ENCODE measurements around the gene PAPSS2. TPM values are rescaled to one million over a fixed set of nuclear protein-coding genes. Genes with fewer than 3 reads are reported as not detected.

The PAPSS2 gene
- 33.9 and 218 TPM in 2 replicates for total RNA-seq

DNA sequence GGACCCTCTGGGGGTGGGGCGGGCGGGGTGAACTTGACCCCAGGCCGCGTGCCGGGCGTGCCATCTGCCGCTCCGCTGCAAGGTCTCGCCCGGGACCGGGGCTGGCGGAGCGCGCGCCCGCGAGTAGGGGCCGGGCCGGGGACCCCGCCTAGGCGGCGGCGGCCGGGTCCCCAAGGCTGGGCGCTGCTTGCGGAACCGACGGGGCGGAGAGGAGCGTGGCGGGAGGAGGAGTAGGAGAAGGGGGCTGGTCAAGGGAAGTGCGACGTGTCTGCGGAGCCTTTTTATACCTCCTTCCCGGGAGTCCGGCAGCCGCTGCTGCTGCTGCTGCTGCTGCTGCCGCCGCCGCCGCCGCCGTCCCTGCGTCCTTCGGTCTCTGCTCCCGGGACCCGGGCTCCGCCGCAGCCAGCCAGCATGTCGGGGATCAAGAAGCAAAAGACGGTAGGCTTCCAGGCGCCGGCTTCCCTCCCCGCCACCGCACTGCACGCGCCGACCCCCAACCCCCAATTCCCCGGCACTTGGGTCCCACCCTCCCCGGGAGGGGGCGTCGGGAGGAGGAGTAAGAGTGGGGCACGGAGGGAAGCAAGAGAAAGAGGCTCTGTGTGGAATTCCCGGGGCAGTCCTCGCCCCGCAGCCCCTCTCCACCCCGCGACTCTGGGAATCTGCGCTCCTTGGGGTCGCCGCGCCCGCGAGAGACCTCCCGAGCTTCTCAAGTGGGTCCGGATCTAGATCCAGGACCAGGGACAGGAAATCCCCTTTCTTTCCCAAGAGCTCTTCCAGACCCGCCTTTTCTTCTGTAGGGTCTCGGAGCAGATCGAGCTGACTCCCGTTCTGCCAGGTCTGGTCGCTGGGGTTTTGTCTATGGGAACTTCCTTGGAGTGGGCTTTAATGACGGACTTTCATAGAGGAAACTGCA, at the start of gene PAPSS2:
Gene PAPSS2 (plus strand): TSS at position 308 of the 913 bp plus-strand sequence. CDS start 104 bp downstream, at position 412.

Other genes with a start within 250 kb of the PAPSS2 start
- 14.6 and 17.3 TPM in 2 replicates for gene MINPP1, start 155.0 kb upstream of the PAPSS2 start, total RNA-seq
- 21.5 and 28.5 TPM in 2 replicates for gene ATAD1, start 158.3 kb downstream of the PAPSS2 start, total RNA-seq
- 0.17 and 0.22 TPM in 2 replicates for gene KLLN, start 203.7 kb downstream of the PAPSS2 start, total RNA-seq
- 92.7 and 111 TPM in 2 replicates for gene PTEN, start 203.7 kb downstream of the PAPSS2 start, total RNA-seq

Data from dermis lymphatic vessel endothelial cell (primary cell).